ENCODE data around the gene SLC12A7.

- TF ChIP-seq CTCF (IDR thresholded peaks at IDR 0.05) = no peak
- no peak for TF ChIP-seq POLR2A (IDR thresholded peaks at IDR 0.05)
These were observed 55.8 kb downstream of the SLC12A7 start for GRCh38 chr5:1055896-1056610.

All from ovary (tissue), 3 donors.